Stromal cell of bone marrow (primary cell): ENCODE data around the gene HOXD11.

Experiments
- DNase-seq: peaks from one replicate; pipeline ENCODE4 v3.0.0-alpha.2; 2012; ENCODE audit warnings: low read depth

The HOXD11 gene

GRCh38 chr2:176149481-176149938, 42.4 kb downstream of the HOXD11 start:
- DNase-seq: no peak

GRCh38 chr2:176149939-176150583, 43.0 kb downstream of the HOXD11 start:
- no peak for DNase-seq

GRCh38 chr2:176150584-176151441, 43.7 kb downstream of the HOXD11 start:
- DNase-seq: no peak

- DNase-seq: no peak
These were observed 44.6 kb downstream of the HOXD11 start, which contains the start of gene HOXD4 for GRCh38 chr2:176151442-176152287. HOXD4 (plus strand) TSS chr2:176151550; CDS start chr2:176151634, 84 bp downstream.

- no peak for DNase-seq
These were observed 45.5 kb downstream of the HOXD11 start for GRCh38 chr2:176152350-176153181.

GRCh38 chr2:176154576-176155252, 47.6 kb downstream of the HOXD11 start:
- no peak for DNase-seq

- DNase-seq: no peak
These were observed 48.4 kb downstream of the HOXD11 start for GRCh38 chr2:176155356-176156044.

- no peak for DNase-seq
These were observed 49.3 kb downstream of the HOXD11 start for GRCh38 chr2:176156301-176156806.

- no peak for DNase-seq
These were observed 49.9 kb downstream of the HOXD11 start, which contains the start of gene HOXD3 for GRCh38 chr2:176156807-176157498. HOXD3 (plus strand) TSS chr2:176157307; CDS start chr2:176169115, 11,808 bp downstream.

GRCh38 chr2:176157499-176158185, 50.6 kb downstream of the HOXD11 start:
- no peak for DNase-seq

GRCh38 chr2:176158186-176158591, 51.1 kb downstream of the HOXD11 start:
- DNase-seq: no peak

GRCh38 chr2:176158855-176159662, 52.0 kb downstream of the HOXD11 start:
- DNase-seq: no peak
